H7 (cell line): ENCODE data around the gene TP53RK. TPM values are rescaled to one million over a fixed set of nuclear protein-coding genes. Genes with fewer than 3 reads are reported as not detected.
A peak's percentile ranks its signal among the peaks of the same experiment; 100 is the strongest.

Experiments used
- DNase-seq: peaks from one replicate; pipeline ENCODE4 v3.0.0; 2012
- H3K27me3 ChIP-seq: 2 replicates; pipeline ENCODE4 v1.6.0; 2011; ENCODE audit warnings: mild to moderate bottlenecking, low read length; ENCODE audit not compliant: control insufficient read depth, insufficient read depth
- H3K36me3 ChIP-seq: replicated peaks from 2 replicates; pipeline ENCODE4 v1.5.1; 2011; ENCODE audit warnings: low read length; ENCODE audit not compliant: control insufficient read depth, insufficient read depth
- H3K4me3 ChIP-seq: 2 replicates; pipeline ENCODE4 v1.5.1; 2011; ENCODE audit warnings: low read depth, mild to moderate bottlenecking, control low read depth, low read length, moderate library complexity; ENCODE audit not compliant: insufficient read depth
- total RNA-seq: library from RNA; depleted of rRNA; stranded (reverse); fragments of >200 nt; shearing (Covaris generic); gene quantifications from 2 replicates; pipeline ENCODE4 v1.2.3, GENCODE V29; 2014

The TP53RK gene
- total RNA-seq, 1 experiment from 2014 or later: 20.0 TPM

- peaks cover 1% of the 10 kb centered on the region for H3K36me3 ChIP-seq
- no peak for DNase-seq
- no peaks in the 10 kb centered on the region for H3K27me3 ChIP-seq
- no peak overlapping the region for H3K4me3 ChIP-seq
Measured at GRCh38 chr20:46666818-46667515, 22.3 kb downstream of the TP53RK start.

GRCh38 chr20:46666306-46666705 lies 22.9 kb downstream of the TP53RK start:
- H3K27me3 ChIP-seq: no peaks in the 10 kb centered on the region
- H3K36me3 ChIP-seq: peaks cover 1% of the 10 kb centered on the region
- H3K4me3 ChIP-seq: no peak overlapping the region
- DNase-seq: no peak

GRCh38 chr20:46665602-46666001 lies 23.6 kb downstream of the TP53RK start:
- no peak overlapping the region for H3K4me3 ChIP-seq
- H3K36me3 ChIP-seq: peaks cover 1% of the 10 kb centered on the region
- H3K27me3 ChIP-seq: no peaks in the 10 kb centered on the region
- no peak for DNase-seq

GRCh38 chr20:46663531-46663930 lies 25.7 kb downstream of the TP53RK start:
- no peaks in the 10 kb centered on the region for H3K27me3 ChIP-seq
- no peak overlapping the region for H3K4me3 ChIP-seq
- DNase-seq: no peak
- no peaks in the 10 kb centered on the region; the same call in none of the 2 replicates for H3K36me3 ChIP-seq

- no peak for DNase-seq
- Histone ChIP-seq H3K36me3 (no peaks in the 10 kb centered on the region; the same call in 1 of the 2 replicates), H3K4me3 (no peak overlapping the region), H3K27me3 (no peaks in the 10 kb centered on the region)
Measured at GRCh38 chr20:46661659-46662058, 27.6 kb downstream of the TP53RK start.

GRCh38 chr20:46660487-46660886 lies 28.8 kb downstream of the TP53RK start:
- H3K36me3 ChIP-seq: no peaks in the 10 kb centered on the region; the same call in 1 of the 2 replicates
- H3K4me3 ChIP-seq: no peak overlapping the region
- H3K27me3 ChIP-seq: no peaks in the 10 kb centered on the region
- no peak for DNase-seq

- no peak for DNase-seq
- H3K4me3 ChIP-seq: no peak overlapping the region
- no peaks in the 10 kb centered on the region for H3K27me3 ChIP-seq
- no peaks in the 10 kb centered on the region; the same call in 1 of the 2 replicates for H3K36me3 ChIP-seq
Measured at GRCh38 chr20:46657618-46658017, 31.6 kb downstream of the TP53RK start.

- Histone ChIP-seq H3K27me3 (no peaks in the 10 kb centered on the region), H3K4me3 (no peak overlapping the region), H3K36me3 (no peaks in the 10 kb centered on the region; the same call in 1 of the 2 replicates)
- DNase-seq: no peak
Measured at GRCh38 chr20:46657137-46657536, 32.1 kb downstream of the TP53RK start.

GRCh38 chr20:46652699-46653098 lies 36.5 kb downstream of the TP53RK start:
- peaks cover 7% of the 10 kb centered on the region; the same call in 1 of the 2 replicates for H3K27me3 ChIP-seq
- no peaks in the 10 kb centered on the region for H3K36me3 ChIP-seq
- no peak for DNase-seq
- H3K4me3 ChIP-seq: no peak overlapping the region

GRCh38 chr20:46651091-46651962 lies 37.9 kb downstream of the TP53RK start, which contains the start of gene SLC13A3:
TSS of gene SLC13A3 (minus strand) at chr20:46651459. CDS start at chr20:46651421, 38 bp downstream.
- H3K27me3 ChIP-seq: peaks cover 7% of the 10 kb centered on the region; the same call in 1 of the 2 replicates
- peak; percentile 94 for DNase-seq
- H3K4me3 ChIP-seq: peak within 1 kb of the TSS; percentile 32
- no peaks in the 10 kb centered on the region for H3K36me3 ChIP-seq

- peaks cover 7% of the 10 kb centered on the region; the same call in 1 of the 2 replicates for H3K27me3 ChIP-seq
- peak overlapping the region; percentile 32; the same call in 1 of the 2 replicates for H3K4me3 ChIP-seq
- no peaks in the 10 kb centered on the region for H3K36me3 ChIP-seq
- DNase-seq: no peak
Measured at GRCh38 chr20:46650575-46651090, 38.6 kb downstream of the TP53RK start.

GRCh38 chr20:46649965-46650542 lies 39.2 kb downstream of the TP53RK start:
- Histone ChIP-seq H3K4me3 (no peak overlapping the region), H3K27me3 (peaks cover 7% of the 10 kb centered on the region; the same call in 1 of the 2 replicates), H3K36me3 (no peaks in the 10 kb centered on the region)
- DNase-seq: no peak

GRCh38 chr20:46649650-46649949 lies 39.6 kb downstream of the TP53RK start:
- DNase-seq: no peak
- Histone ChIP-seq H3K27me3 (peaks cover 7% of the 10 kb centered on the region; the same call in 1 of the 2 replicates), H3K4me3 (no peak overlapping the region), H3K36me3 (no peaks in the 10 kb centered on the region)

GRCh38 chr20:46648903-46649649 lies 40.2 kb downstream of the TP53RK start:
- H3K4me3 ChIP-seq: no peak overlapping the region
- no peak for DNase-seq
- H3K36me3 ChIP-seq: no peaks in the 10 kb centered on the region
- peaks cover 7% of the 10 kb centered on the region; the same call in 1 of the 2 replicates for H3K27me3 ChIP-seq
